ENCODE results near the gene SMARCAL1. TPM values are rescaled to one million over a fixed set of nuclear protein-coding genes. Genes with fewer than 3 reads are reported as not detected.
A peak's percentile ranks its signal among the peaks of the same experiment; 100 is the strongest.

Gene SMARCAL1
- total RNA-seq, 1 experiment from 2014 or later, result 40.5 TPM

DNA sequence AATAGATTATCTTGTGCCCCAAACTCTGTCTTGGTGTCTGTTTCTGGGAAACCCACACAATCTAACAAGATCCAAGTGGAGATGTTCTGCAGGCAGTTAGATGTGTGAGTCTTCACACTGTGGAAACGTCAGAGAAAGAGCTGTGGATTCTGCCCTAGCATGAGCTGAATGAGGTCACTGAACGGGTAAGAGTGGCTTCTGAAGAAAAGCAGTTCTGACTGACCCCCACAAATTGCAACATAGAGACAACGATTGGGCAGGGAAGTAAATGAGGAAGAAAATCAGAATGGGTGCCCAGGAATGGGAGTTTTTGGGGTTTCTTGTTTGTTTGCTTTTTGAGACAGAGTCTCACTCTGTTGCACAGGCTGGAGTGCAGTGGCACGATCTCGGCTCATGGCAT lies 73.5 kb downstream of the SMARCAL1 start:
- intact Hi-C loops (cut with micrococcal nuclease; ENCODE audit: unreplicated experiment), result no loop called here
- H3K9me3 ChIP-seq (ENCODE audit: insufficient read depth, low read depth), result no peaks in the 10 kb centered on the region
- H3K36me3 ChIP-seq (ENCODE audit: low read depth), result no peaks in the 10 kb centered on the region
- no peaks in the 10 kb centered on the region for H3K9me2 ChIP-seq (ENCODE audit: insufficient read depth)
- H3K4me2 ChIP-seq, result no peak overlapping the region
- H3K4me1 ChIP-seq (replicated peaks; ENCODE audit: insufficient read depth), result peaks cover 12% of the 10 kb centered on the region
- TF ChIP-seq, protein P1, sequence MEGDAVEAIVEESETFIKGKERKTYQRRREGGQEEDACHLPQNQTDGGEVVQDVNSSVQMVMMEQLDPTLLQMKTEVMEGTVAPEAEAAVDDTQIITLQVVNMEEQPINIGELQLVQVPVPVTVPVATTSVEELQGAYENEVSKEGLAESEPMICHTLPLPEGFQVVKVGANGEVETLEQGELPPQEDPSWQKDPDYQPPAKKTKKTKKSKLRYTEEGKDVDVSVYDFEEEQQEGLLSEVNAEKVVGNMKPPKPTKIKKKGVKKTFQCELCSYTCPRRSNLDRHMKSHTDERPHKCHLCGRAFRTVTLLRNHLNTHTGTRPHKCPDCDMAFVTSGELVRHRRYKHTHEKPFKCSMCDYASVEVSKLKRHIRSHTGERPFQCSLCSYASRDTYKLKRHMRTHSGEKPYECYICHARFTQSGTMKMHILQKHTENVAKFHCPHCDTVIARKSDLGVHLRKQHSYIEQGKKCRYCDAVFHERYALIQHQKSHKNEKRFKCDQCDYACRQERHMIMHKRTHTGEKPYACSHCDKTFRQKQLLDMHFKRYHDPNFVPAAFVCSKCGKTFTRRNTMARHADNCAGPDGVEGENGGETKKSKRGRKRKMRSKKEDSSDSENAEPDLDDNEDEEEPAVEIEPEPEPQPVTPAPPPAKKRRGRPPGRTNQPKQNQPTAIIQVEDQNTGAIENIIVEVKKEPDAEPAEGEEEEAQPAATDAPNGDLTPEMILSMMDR (conservative IDR thresholded peaks at IDR 0.05), result no peak
- TF ChIP-seq EZH2 (IDR thresholded peaks at IDR 0.05; ENCODE audit: low read depth), result no peak
- H3F3A ChIP-seq (ENCODE audit: insufficient read depth, low read depth), result peaks cover 6% of the 10 kb centered on the region
- POLR2A ChIA-PET (ENCODE audit: unreplicated experiment), result no interaction called here
- no peaks in the 10 kb centered on the region for H4K20me1 ChIP-seq (ENCODE audit: insufficient read depth)
- CTCF ChIA-PET, result no interaction called here
- no peak overlapping the region for H3K4me3 ChIP-seq
- no peak overlapping the region for H2AFZ ChIP-seq
- H3K27ac ChIP-seq, result no peak overlapping the region
- no peak for DNase-seq
- TSS peak; percentile 10 for BruUV-seq (replicated peaks)
- H3K27me3 ChIP-seq (ENCODE audit: insufficient read depth, low read depth), result no peaks in the 10 kb centered on the region
- no peaks in the 10 kb centered on the region for H3K79me2 ChIP-seq (ENCODE audit: low read depth)

DNA sequence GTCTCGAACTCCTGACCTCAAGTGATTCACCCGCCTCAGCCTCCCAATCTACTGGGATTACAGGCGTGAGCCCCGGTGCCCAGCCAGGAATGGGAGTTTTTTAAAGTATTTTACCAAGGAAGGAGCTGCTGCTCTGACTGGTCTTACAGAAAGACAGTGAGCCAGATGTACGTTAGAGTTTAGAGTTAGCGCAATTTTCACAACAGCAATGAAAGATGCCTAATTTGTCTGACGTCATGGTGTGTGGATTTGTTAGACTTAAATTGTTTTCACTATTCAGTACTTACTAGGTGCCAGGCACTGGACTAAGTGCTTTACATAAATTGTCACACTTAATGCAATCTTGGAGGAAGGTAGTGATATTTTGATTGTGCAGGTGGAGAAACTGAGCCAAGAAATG lies 74.0 kb downstream of the SMARCAL1 start:
- ChIA-PET POLR2A (ENCODE audit: unreplicated experiment) (interaction anchor here (0.7 kb wide), 1 partner anchor 12 kb away, joined by 10 read pairs; the partner anchor contains the start of gene RPL37A), CTCF (no interaction called here)
- H3K27me3 ChIP-seq (ENCODE audit: insufficient read depth, low read depth), result no peaks in the 10 kb centered on the region
- H3K9me2 ChIP-seq (ENCODE audit: insufficient read depth), result no peaks in the 10 kb centered on the region
- no peak overlapping the region for H3K4me2 ChIP-seq
- H3F3A ChIP-seq (ENCODE audit: insufficient read depth, low read depth), result peaks cover 6% of the 10 kb centered on the region
- TF ChIP-seq EZH2 (IDR thresholded peaks at IDR 0.05; ENCODE audit: low read depth), result no peak
- TF ChIP-seq, protein P1 (conservative IDR thresholded peaks at IDR 0.05), result no peak
- no peak for DNase-seq
- H4K20me1 ChIP-seq (ENCODE audit: insufficient read depth), result no peaks in the 10 kb centered on the region
- H3K79me2 ChIP-seq (ENCODE audit: low read depth), result no peaks in the 10 kb centered on the region
- no peaks in the 10 kb centered on the region for H3K36me3 ChIP-seq (ENCODE audit: low read depth)
- no peak overlapping the region for H3K27ac ChIP-seq
- intact Hi-C loops (cut with micrococcal nuclease; ENCODE audit: unreplicated experiment), result no loop called here
- no peak overlapping the region for H3K4me3 ChIP-seq
- no TSS peak for BruUV-seq (replicated peaks)
- no peaks in the 10 kb centered on the region for H3K9me3 ChIP-seq (ENCODE audit: insufficient read depth, low read depth)
- no peak overlapping the region for H2AFZ ChIP-seq
- peaks cover 12% of the 10 kb centered on the region for H3K4me1 ChIP-seq (replicated peaks; ENCODE audit: insufficient read depth)

DNA sequence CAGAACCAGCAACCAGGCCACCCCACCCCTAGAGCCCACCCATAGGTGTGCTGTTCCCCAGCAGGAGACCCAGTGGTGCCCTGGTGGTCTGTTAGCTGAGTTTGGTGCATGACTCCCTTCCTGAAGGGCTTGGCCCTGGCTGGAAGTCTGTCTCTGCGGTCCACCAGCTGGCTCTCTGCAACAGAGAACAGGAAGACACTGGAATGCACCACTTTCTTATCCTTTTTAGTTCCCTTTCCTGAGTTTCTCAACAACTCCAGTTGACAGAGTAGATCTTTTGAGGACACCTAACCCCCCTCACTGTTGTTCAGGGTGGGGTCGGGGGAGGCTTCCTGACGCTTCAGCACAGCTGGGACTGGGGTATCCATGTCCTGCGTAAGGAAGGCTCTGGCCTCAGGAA lies 74.4 kb downstream of the SMARCAL1 start:
- BruUV-seq (replicated peaks), result no TSS peak
- no peaks in the 10 kb centered on the region for H3K9me3 ChIP-seq (ENCODE audit: insufficient read depth, low read depth)
- POLR2A ChIA-PET (ENCODE audit: unreplicated experiment), result interaction anchor here (0.7 kb wide), 1 partner anchor 12 kb away, joined by 10 read pairs; the partner anchor contains the start of gene RPL37A

More for the DNA sequence above, 74.4 kb downstream of the SMARCAL1 start:
- no peaks in the 10 kb centered on the region for H3K36me3 ChIP-seq (ENCODE audit: low read depth)
- no peak overlapping the region for H3K4me3 ChIP-seq
- H2AFZ ChIP-seq, result no peak overlapping the region
- no peak for DNase-seq
- no peak for TF ChIP-seq EZH2 (IDR thresholded peaks at IDR 0.05; ENCODE audit: low read depth)
- TF ChIP-seq, protein P1 (conservative IDR thresholded peaks at IDR 0.05), result no peak
- H3F3A ChIP-seq (ENCODE audit: insufficient read depth, low read depth), result peaks cover 6% of the 10 kb centered on the region
- peaks cover 12% of the 10 kb centered on the region for H3K4me1 ChIP-seq (replicated peaks; ENCODE audit: insufficient read depth)
- no peaks in the 10 kb centered on the region for H3K27me3 ChIP-seq (ENCODE audit: insufficient read depth, low read depth)
- H3K9me2 ChIP-seq (ENCODE audit: insufficient read depth), result no peaks in the 10 kb centered on the region
- no peak overlapping the region for H3K27ac ChIP-seq
- no peaks in the 10 kb centered on the region for H3K79me2 ChIP-seq (ENCODE audit: low read depth)
- H3K4me2 ChIP-seq, result no peak overlapping the region
- CTCF ChIA-PET, result no interaction called here
- no peaks in the 10 kb centered on the region for H4K20me1 ChIP-seq (ENCODE audit: insufficient read depth)
- intact Hi-C loops (cut with micrococcal nuclease; ENCODE audit: unreplicated experiment), result no loop called here

All from PC-9 (cell line).